H1 (cell line): ENCODE results near the gene ADGRV1. TPM values are rescaled to one million over a fixed set of nuclear protein-coding genes. Genes with fewer than 3 reads are reported as not detected.

Experiments used
- EZH2 ChIP-seq: fragments of 200-600 bp; sonication (generic); IDR thresholded peaks from 2 replicates; pipeline ENCODE4 v1.7.1; 2012; ENCODE audit warnings: low read depth, mild to moderate bottlenecking, moderate library complexity, low read length, inconsistent platforms; ENCODE audit not compliant: severe bottlenecking
- GABPA ChIP-seq: IDR thresholded peaks from 2 replicates; pipeline ENCODE4 v1.6.1; 2011; ENCODE audit warnings: mild to moderate bottlenecking, low read length, moderate library complexity, borderline replicate concordance; ENCODE audit not compliant: insufficient read depth
- NRF1 ChIP-seq: IDR thresholded peaks from 2 replicates; pipeline ENCODE4 v1.6.1; 2011; ENCODE audit warnings: mild to moderate bottlenecking, low read depth, low read length, improper control_type of control experiment
- POLR2A ChIP-seq, 2 experiments: IDR thresholded peaks; 1 replicate in 1 of 2; 2 replicates in 1 of 2; pipeline ENCODE4 v1.6.1; 2011; ENCODE audit warnings: low read depth in 2 of 2, low read length in 2 of 2, mild to moderate bottlenecking in 2 of 2; ENCODE audit errors: control extremely low read depth in 1 of 2
- polyA plus RNA-seq, 7 experiments: library from polyadenylated mRNA; depleted of rRNA in 3 of 7; stranded (reverse) in 5 of 7; unstranded in 2 of 7; fragments of >200 nt in 5 of 7; fragments of 200-250 nt in 2 of 7; gene quantifications; 1 replicate in 5 of 7; 2 replicates in 1 of 7; 4 replicates in 1 of 7; pipeline versions ENCODE4 v1.2.1 to v1.2.3, GENCODE V29; 2011 to 2013; ENCODE audit warnings: missing spikeins in 2 of 7, mixed read lengths in 2 of 7
- total RNA-seq: library from RNA; stranded (reverse); fragmentation: NEBNext Ultra II Directional; extraction: Animal tissue kit (Norgen Biotek cat#: 25700); gene quantifications from 2 replicates; pipeline ENCODE4 v1.2.1, GENCODE V29; 2021

Gene ADGRV1
- total and polyA plus RNA-seq, 2 of the 8 experiments (the other 6 are each of a cell fraction or from before 2014, with no cell fraction given): 53.1 to 62.2 TPM

- TF ChIP-seq GABPA (no peak), EZH2 (no peak), POLR2A (IDR thresholded peaks at IDR 0.05; ENCODE audit: control extremely low read depth in 1 of 2, low read depth in 2 of 2, low read length in 2 of 2) (no peak), NRF1 (no peak)
Observed at GRCh38 chr5:90912476-90912875, 353.9 kb downstream of the ADGRV1 start (continued).
